ENCODE results near the gene SWSAP1.

Gene SWSAP1

GRCh38 chr19:11356676-11357550 lies 17.6 kb upstream of the SWSAP1 start:
- H3K36me3 Mint-ChIP-seq (ENCODE audit: insufficient read depth), result no peaks in the 10 kb centered on the region
- H3K9me3 Mint-ChIP-seq, result no peaks in the 10 kb centered on the region
- DNase-seq (ENCODE audit: low spot score in 2 of 2) (no peak), ATAC-seq (replicated peaks; ENCODE audit: extremely low read depth, poor library complexity, severe bottlenecking) (no peak)
- peak overlapping the region; percentile 74 for H3K4me3 Mint-ChIP-seq
- no peak overlapping the region for H3K27ac Mint-ChIP-seq (ENCODE audit: low read depth)
- peaks cover 20% of the 10 kb centered on the region for H3K4me1 Mint-ChIP-seq
- peaks cover 26% of the 10 kb centered on the region for H3K27me3 Mint-ChIP-seq

GRCh38 chr19:11359421-11359820 lies 15.0 kb upstream of the SWSAP1 start:
- Mint-ChIP-seq H3K27me3 (peaks cover 26% of the 10 kb centered on the region), H3K9me3 (no peaks in the 10 kb centered on the region), H3K4me1 (peaks cover 20% of the 10 kb centered on the region), H3K27ac (ENCODE audit: low read depth) (no peak overlapping the region), H3K4me3 (no peak overlapping the region), H3K36me3 (ENCODE audit: insufficient read depth) (no peaks in the 10 kb centered on the region)
- no peak for DNase-seq (ENCODE audit: low spot score in 2 of 2)
- ATAC-seq (replicated peaks; ENCODE audit: extremely low read depth, poor library complexity, severe bottlenecking), result no peak

DNA sequence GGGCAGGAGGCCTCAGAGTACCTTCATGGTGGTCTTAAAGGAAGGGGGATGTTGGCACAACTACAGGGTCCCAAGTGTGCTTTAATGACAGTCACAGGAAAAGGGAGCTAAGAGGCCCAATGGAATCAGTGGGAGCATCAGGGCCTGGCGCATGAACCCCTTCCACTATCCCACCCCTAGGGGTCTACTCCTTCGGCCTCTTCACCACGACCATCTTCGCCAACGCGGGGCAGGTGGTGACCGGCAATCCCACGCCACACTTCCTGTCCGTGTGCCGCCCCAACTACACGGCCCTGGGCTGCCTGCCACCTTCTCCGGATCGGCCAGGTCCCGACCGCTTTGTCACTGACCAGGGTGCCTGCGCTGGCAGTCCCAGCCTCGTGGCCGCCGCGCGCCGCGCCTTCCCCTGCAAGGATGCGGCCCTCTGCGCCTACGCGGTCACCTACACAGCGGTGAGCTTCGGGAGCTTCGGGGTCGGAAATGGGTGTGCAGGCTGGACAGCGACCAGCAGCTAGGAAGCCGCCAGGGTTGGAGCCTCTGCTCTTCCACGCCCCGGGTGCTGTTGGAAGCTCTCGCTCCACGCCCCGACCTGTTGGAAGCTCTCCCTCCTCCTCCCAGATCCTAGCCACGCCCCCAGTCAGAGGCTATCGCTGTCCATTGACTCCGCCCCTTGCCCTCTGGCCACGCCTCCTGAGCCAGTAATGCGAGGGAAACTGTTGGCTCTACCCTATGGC lies 13.3 kb upstream of the SWSAP1 start:
- DNase-seq (ENCODE audit: low spot score in 2 of 2), result no peak
- H3K27me3 Mint-ChIP-seq, result peaks cover 19% of the 10 kb centered on the region
- H3K9me3 Mint-ChIP-seq, result no peaks in the 10 kb centered on the region
- ATAC-seq (replicated peaks; ENCODE audit: extremely low read depth, poor library complexity, severe bottlenecking), result no peak
- H3K4me1 Mint-ChIP-seq, result peaks cover 6% of the 10 kb centered on the region
- H3K27ac Mint-ChIP-seq (ENCODE audit: low read depth), result no peak overlapping the region
- no peaks in the 10 kb centered on the region for H3K36me3 Mint-ChIP-seq (ENCODE audit: insufficient read depth)
- H3K4me3 Mint-ChIP-seq, result no peak overlapping the region

GRCh38 chr19:11361771-11362731 lies 12.4 kb upstream of the SWSAP1 start:
- no peak overlapping the region for H3K27ac Mint-ChIP-seq (ENCODE audit: low read depth)

DNA sequence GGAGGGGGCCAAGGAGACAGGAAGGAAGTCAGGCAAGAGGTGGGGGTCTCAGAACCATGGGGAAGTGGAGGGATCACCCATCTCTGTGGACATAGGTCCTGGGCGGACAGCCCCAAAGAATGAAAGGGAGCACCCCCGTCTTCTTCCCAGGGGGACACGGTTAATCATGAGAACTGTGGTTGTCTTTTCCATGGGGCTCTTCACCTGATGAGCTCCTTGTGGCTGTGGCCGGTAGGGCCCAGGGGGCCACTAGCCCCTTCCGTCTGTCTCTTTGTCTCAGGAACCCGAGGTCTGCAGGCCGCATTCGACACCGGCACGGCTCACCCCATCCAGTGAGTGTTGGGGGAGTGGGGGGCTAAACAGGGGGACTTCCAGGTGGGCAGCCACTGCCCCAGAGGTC lies 10.6 kb upstream of the SWSAP1 start:
- Mint-ChIP-seq H3K4me1 (no peaks in the 10 kb centered on the region), H3K9me3 (no peaks in the 10 kb centered on the region), H3K27ac (ENCODE audit: low read depth) (no peak overlapping the region), H3K27me3 (no peaks in the 10 kb centered on the region), H3K36me3 (ENCODE audit: insufficient read depth) (peaks cover 6% of the 10 kb centered on the region), H3K4me3 (no peak overlapping the region)
- no peak for ATAC-seq (replicated peaks; ENCODE audit: extremely low read depth, poor library complexity, severe bottlenecking)
- DNase-seq (ENCODE audit: low spot score in 2 of 2), result no peak

More at GRCh38 chr19:11361771-11362731, 12.4 kb upstream of the SWSAP1 start:
- Mint-ChIP-seq H3K9me3 (no peaks in the 10 kb centered on the region), H3K4me1 (no peaks in the 10 kb centered on the region), H3K27me3 (peaks cover 11% of the 10 kb centered on the region), H3K36me3 (ENCODE audit: insufficient read depth) (peaks cover 4% of the 10 kb centered on the region), H3K4me3 (no peak overlapping the region)
- ATAC-seq (replicated peaks; ENCODE audit: extremely low read depth, poor library complexity, severe bottlenecking), result no peak
- no peak for DNase-seq (ENCODE audit: low spot score in 2 of 2)

DNA sequence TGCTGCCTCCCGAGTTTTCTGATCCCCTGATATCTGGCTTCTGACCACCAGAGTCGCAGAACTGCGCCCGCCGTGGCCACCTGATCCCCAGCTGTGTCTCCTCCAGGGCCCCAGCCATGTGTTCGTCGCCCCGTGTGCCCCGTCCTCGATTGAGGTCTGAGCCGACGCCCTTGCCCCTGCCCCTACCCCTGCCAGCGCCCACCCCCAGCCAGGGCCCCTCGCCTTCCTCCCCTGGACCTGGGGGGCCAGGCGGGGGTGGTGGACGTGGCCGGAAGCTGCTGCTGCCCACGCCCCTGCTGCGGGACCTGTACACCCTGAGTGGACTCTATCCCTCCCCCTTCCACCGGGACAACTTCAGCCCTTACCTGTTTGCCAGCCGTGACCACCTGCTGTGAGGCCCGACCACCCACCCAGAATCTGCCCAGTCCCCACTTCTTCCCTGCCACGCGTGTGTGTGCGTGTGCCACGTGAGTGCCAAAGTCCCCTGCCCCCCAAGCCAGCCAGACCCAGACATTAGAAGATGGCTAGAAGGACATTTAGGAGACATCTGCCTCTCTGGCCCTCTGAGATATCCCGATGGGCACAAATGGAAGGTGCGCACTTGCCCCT lies 10.1 kb upstream of the SWSAP1 start:
- ATAC-seq (replicated peaks; ENCODE audit: extremely low read depth, poor library complexity, severe bottlenecking), result no peak
- H3K27ac Mint-ChIP-seq (ENCODE audit: low read depth), result no peak overlapping the region

GRCh38 chr19:11364935-11365334 lies 9.5 kb upstream of the SWSAP1 start:
- Mint-ChIP-seq H3K4me1 (no peaks in the 10 kb centered on the region), H3K27me3 (no peaks in the 10 kb centered on the region), H3K9me3 (no peaks in the 10 kb centered on the region), H3K36me3 (ENCODE audit: insufficient read depth) (peaks cover 6% of the 10 kb centered on the region), H3K27ac (ENCODE audit: low read depth) (no peak overlapping the region), H3K4me3 (no peak overlapping the region)
- ATAC-seq (replicated peaks; ENCODE audit: extremely low read depth, poor library complexity, severe bottlenecking), result no peak
- no peak for DNase-seq (ENCODE audit: low spot score in 2 of 2)

More for the DNA sequence above, 10.1 kb upstream of the SWSAP1 start:
- no peaks in the 10 kb centered on the region for H3K27me3 Mint-ChIP-seq
- DNase-seq (ENCODE audit: low spot score in 2 of 2), result no peak
- H3K4me3 Mint-ChIP-seq, result no peak overlapping the region
- no peaks in the 10 kb centered on the region for H3K4me1 Mint-ChIP-seq
- H3K9me3 Mint-ChIP-seq, result no peaks in the 10 kb centered on the region
- H3K36me3 Mint-ChIP-seq (ENCODE audit: insufficient read depth), result peaks cover 6% of the 10 kb centered on the region

- H3K36me3 Mint-ChIP-seq (ENCODE audit: insufficient read depth), result peaks cover 6% of the 10 kb centered on the region
- no peaks in the 10 kb centered on the region for H3K9me3 Mint-ChIP-seq
- ATAC-seq (replicated peaks; ENCODE audit: extremely low read depth, poor library complexity, severe bottlenecking) (no peak), DNase-seq (ENCODE audit: low spot score in 2 of 2) (no peak)
- no peaks in the 10 kb centered on the region for H3K27me3 Mint-ChIP-seq
- no peaks in the 10 kb centered on the region for H3K4me1 Mint-ChIP-seq
- no peak overlapping the region for H3K27ac Mint-ChIP-seq (ENCODE audit: low read depth)
- H3K4me3 Mint-ChIP-seq, result no peak overlapping the region
Observed at GRCh38 chr19:11365557-11366117, 8.8 kb upstream of the SWSAP1 start.

GRCh38 chr19:11367528-11367927 lies 6.9 kb upstream of the SWSAP1 start:
- H3K27me3 Mint-ChIP-seq, result no peaks in the 10 kb centered on the region
- no peaks in the 10 kb centered on the region for H3K9me3 Mint-ChIP-seq

GRCh38 chr19:11370744-11371143 lies 3.7 kb upstream of the SWSAP1 start:
- DNase-seq (ENCODE audit: low spot score in 2 of 2), result no peak
- Mint-ChIP-seq H3K9me3 (no peaks in the 10 kb centered on the region), H3K36me3 (ENCODE audit: insufficient read depth) (peaks cover 12% of the 10 kb centered on the region), H3K27me3 (no peaks in the 10 kb centered on the region), H3K4me1 (peaks cover 4% of the 10 kb centered on the region), H3K27ac (ENCODE audit: low read depth) (no peak overlapping the region), H3K4me3 (no peak overlapping the region)
- no peak for ATAC-seq (replicated peaks; ENCODE audit: extremely low read depth, poor library complexity, severe bottlenecking)

More at GRCh38 chr19:11367528-11367927, 6.9 kb upstream of the SWSAP1 start:
- Mint-ChIP-seq H3K27ac (ENCODE audit: low read depth) (no peak overlapping the region), H3K4me1 (no peaks in the 10 kb centered on the region), H3K4me3 (no peak overlapping the region), H3K36me3 (ENCODE audit: insufficient read depth) (peaks cover 8% of the 10 kb centered on the region)
- no peak for DNase-seq (ENCODE audit: low spot score in 2 of 2)
- no peak for ATAC-seq (replicated peaks; ENCODE audit: extremely low read depth, poor library complexity, severe bottlenecking)

- Mint-ChIP-seq H3K9me3 (no peaks in the 10 kb centered on the region), H3K4me3 (no peak overlapping the region), H3K36me3 (ENCODE audit: insufficient read depth) (peaks cover 9% of the 10 kb centered on the region), H3K4me1 (peaks cover 12% of the 10 kb centered on the region), H3K27me3 (no peaks in the 10 kb centered on the region), H3K27ac (ENCODE audit: low read depth) (peak overlapping the region; percentile 5)
- no peak for ATAC-seq (replicated peaks; ENCODE audit: extremely low read depth, poor library complexity, severe bottlenecking)
- DNase-seq (ENCODE audit: low spot score in 2 of 2), result no peak
Observed at GRCh38 chr19:11373166-11373884, 1.1 kb upstream of the SWSAP1 start.

Measured in central memory CD8-positive, alpha-beta T cell (primary cell).